Endothelial cell of umbilical vein (primary cell): ENCODE results near the gene HPGD. TPM values are rescaled to one million over a fixed set of nuclear protein-coding genes. Genes with fewer than 3 reads are reported as not detected.

Experiments
- BruUV-seq: library from RNA; stranded (reverse); fragments of 400-500 nt; replicated peaks from 2 replicates; lab custom pipeline; 2021; lab: Mats Ljungman, UMichigan
- CTCF ChIA-PET: fragments of 300-600, 350-600 bp; sonication (Branson Sonifier 250); formaldehyde crosslinking; loops from one replicate; lab custom pipeline; 2021; ENCODE audit warnings: antibody characterized with exemption, inconsistent platforms; lab: Charles Lee
- POLR2A ChIA-PET: fragments of 300-600, 350-600 bp; sonication (Branson Sonifier 250); formaldehyde crosslinking; loops from one replicate; lab custom pipeline; 2021; ENCODE audit warnings: antibody characterized with exemption, inconsistent platforms; lab: Charles Lee
- DNase-seq: peaks from one replicate; pipeline ENCODE4 v3.0.0-alpha.2; 2011; ENCODE audit warnings: low read depth, low spot score
- FAIRE-seq: peaks from 2 replicates; lab custom pipeline; 2011; peaks lifted over from hg19 to GRCh38; lab: Jason Lieb, UNC
- H2AFZ ChIP-seq: 2 replicates; pipeline ENCODE4 v1.6.0; 2012; ENCODE audit warnings: low read depth, low read length, control low read depth, inconsistent platforms
- H3K27ac ChIP-seq: 2 replicates; pipeline ENCODE4 v1.5.1; 2011; ENCODE audit warnings: low read depth, mild to moderate bottlenecking, control low read depth, low read length, moderate library complexity; ENCODE audit not compliant: insufficient read depth
- H3K27me3 ChIP-seq, 2 experiments: 2 replicates each; pipeline versions ENCODE4 v1.6.0 to v1.6.1; 2011; ENCODE audit warnings: low read length in 2 of 2, mixed read lengths in 1 of 2; ENCODE audit not compliant: control insufficient read depth in 2 of 2, insufficient read depth in 2 of 2
- H3K36me3 ChIP-seq, 2 experiments: 2 replicates in 1 of 2; 3 replicates in 1 of 2; pipeline ENCODE4 v1.5.1; 2011; ENCODE audit warnings: low read length in 2 of 2, mild to moderate bottlenecking in 1 of 2, moderate library complexity in 1 of 2; ENCODE audit not compliant: control insufficient read depth in 2 of 2, insufficient read depth in 2 of 2; ENCODE audit errors: extremely low read depth in 1 of 2
- H3K4me1 ChIP-seq: 3 replicates; pipeline ENCODE4 v1.5.1; 2011; ENCODE audit warnings: mild to moderate bottlenecking, low read length; ENCODE audit not compliant: control insufficient read depth, insufficient read depth; ENCODE audit errors: extremely low read depth
- H3K4me2 ChIP-seq: 2 replicates; pipeline ENCODE4 v1.6.1; 2011; ENCODE audit warnings: low read length, control low read depth, mixed read lengths; ENCODE audit not compliant: insufficient read depth
- H3K4me3 ChIP-seq, 3 experiments: fragments of 200-600 bp in 1 of 3; sonication (generic), shearing (Covaris generic) in 1 of 3; replicated peaks in 1 of 3; 2 replicates each; pipeline ENCODE4 v1.5.1; 2011 to 2016; ENCODE audit warnings: control low read depth in 3 of 3, low read length in 3 of 3, mild to moderate bottlenecking in 2 of 3, inconsistent platforms in 1 of 3, low read depth in 1 of 3, moderate library complexity in 1 of 3; ENCODE audit not compliant: insufficient read depth in 1 of 3
- H3K79me2 ChIP-seq: 2 replicates; pipeline ENCODE4 v1.6.0; 2012; ENCODE audit warnings: low read length, inconsistent platforms; ENCODE audit not compliant: control insufficient read depth, insufficient read depth
- H3K9ac ChIP-seq: replicated peaks from 2 replicates; pipeline ENCODE3; 2011; ENCODE audit warnings: low read length, control low read depth; ENCODE audit not compliant: insufficient read depth; ENCODE audit errors: extremely low read depth
- H3K9me1 ChIP-seq: replicated peaks from 3 replicates; pipeline ENCODE4 v1.6.0; 2011; ENCODE audit warnings: mild to moderate bottlenecking, low read length; ENCODE audit not compliant: control insufficient read depth, insufficient read depth; ENCODE audit errors: extremely low read depth
- H3K9me3 ChIP-seq: replicated peaks from 2 replicates; pipeline ENCODE4 v1.5.1; 2012; ENCODE audit warnings: low read length, inconsistent platforms; ENCODE audit not compliant: control insufficient read depth, insufficient read depth
- H4K20me1 ChIP-seq: replicated peaks from 2 replicates; pipeline ENCODE3; 2011; ENCODE audit warnings: mild to moderate bottlenecking, low read length; ENCODE audit not compliant: control insufficient read depth, insufficient read depth; ENCODE audit errors: extremely low read depth
- CTCF ChIP-seq, 2 donors: IDR thresholded peaks; 1 replicate in 1 of 2; 2 replicates in 1 of 2; pipeline ENCODE4 v1.5.1; 2011; ENCODE audit warnings: low read length in 2 of 2, mild to moderate bottlenecking in 2 of 2, moderate library complexity in 2 of 2, control low read depth in 1 of 2, inconsistent platforms in 1 of 2, low read depth in 1 of 2; ENCODE audit not compliant: insufficient read depth in 1 of 2; ENCODE audit errors: extremely low read depth in 1 of 2
- EZH2 ChIP-seq: IDR thresholded peaks from 2 replicates; pipeline ENCODE4 v1.6.1; 2012; ENCODE audit warnings: borderline replicate concordance, low read depth, mild to moderate bottlenecking, moderate library complexity, low read length, inconsistent platforms; ENCODE audit not compliant: severe bottlenecking
- FOS ChIP-seq: IDR thresholded peaks from 2 replicates; pipeline ENCODE4 v1.6.1; 2011; ENCODE audit warnings: mild to moderate bottlenecking, low read length, moderate library complexity, borderline replicate concordance; ENCODE audit not compliant: insufficient read depth
- GATA2 ChIP-seq: IDR thresholded peaks from 2 replicates; pipeline ENCODE4 v1.7.0; 2011; ENCODE audit warnings: low read depth, mild to moderate bottlenecking, moderate library complexity, mixed read lengths, low read length; ENCODE audit not compliant: insufficient read length, insufficient read depth
- JUN ChIP-seq: IDR thresholded peaks from 2 replicates; pipeline ENCODE4 v1.6.1; 2011; ENCODE audit warnings: borderline replicate concordance, low read depth; ENCODE audit not compliant: insufficient read length, insufficient read depth
- MAX ChIP-seq: IDR thresholded peaks from 2 replicates; pipeline ENCODE4 v1.6.1; 2011; ENCODE audit not compliant: insufficient read depth, insufficient read length
- MYC ChIP-seq: IDR thresholded peaks from one replicate; pipeline ENCODE4 v1.6.1; 2011; ENCODE audit warnings: mild to moderate bottlenecking, low read depth, low read length
- POLR2A ChIP-seq: IDR thresholded peaks from 2 replicates; pipeline ENCODE4 v1.6.1; 2012; ENCODE audit warnings: low read depth, mild to moderate bottlenecking, control low read depth, low read length
- POLR2AphosphoS5 ChIP-seq: IDR thresholded peaks from 2 replicates; pipeline ENCODE4 v1.6.1; 2012; ENCODE audit warnings: low read depth, mild to moderate bottlenecking, control low read depth, low read length, moderate library complexity; ENCODE audit not compliant: insufficient read depth
- dilution Hi-C: fragments of 300-500 bp; cut with MboI; formaldehyde crosslinking; loops from one replicate; pipeline ENCODE4 v1.15.0; 2019; ENCODE audit warnings: low sequenced_read_pairs; ENCODE audit not compliant: extremely low pct_ligation_motif_present
- intact Hi-C: fragments of 100-400 bp; cut with micrococcal nuclease; formaldehyde crosslinking; loops from one replicate; pipeline ENCODE4 v1.10.0; 2022
- polyA plus RNA-seq, 4 experiments: library from polyadenylated mRNA; depleted of rRNA in 3 of 4; stranded (reverse) in 3 of 4; unstranded in 1 of 4; fragments of >200 nt; gene quantifications; 2 replicates each; pipeline versions ENCODE4 v1.2.1 to v1.2.3, GENCODE V29; 2011 to 2012; ENCODE audit warnings: missing spikeins in 1 of 4
- total RNA-seq: library from RNA; stranded (reverse); gene quantifications from 2 replicates; pipeline ENCODE4 v1.2.3, GENCODE V29; 2021

HPGD gene
- total and polyA plus RNA-seq, 2 donors (not counting 3 experiments of a cell fraction or from before 2014, with no cell fraction given), result not detected

GRCh38 chr4:174505007-174505406 is 17.3 kb downstream of the HPGD start:
- Histone ChIP-seq H3K4me3 (no peak overlapping the region), H3K36me3 (no peaks in the 10 kb centered on the region), H3K27ac (no peak overlapping the region), H3K9me3 (no peaks in the 10 kb centered on the region), H2AFZ (no peak overlapping the region), H3K9me1 (no peaks in the 10 kb centered on the region), H3K79me2 (no peaks in the 10 kb centered on the region), H4K20me1 (no peaks in the 10 kb centered on the region), H3K9ac (no peak overlapping the region), H3K27me3 (no peaks in the 10 kb centered on the region), H3K4me2 (no peak overlapping the region), H3K4me1 (no peaks in the 10 kb centered on the region)
- POLR2A ChIA-PET, result no interaction called here
- no peak for DNase-seq
- dilution Hi-C loops, result no loop called here
- CTCF ChIA-PET, result no interaction called here
- TF ChIP-seq FOS, result no peak
- no peak for TF ChIP-seq POLR2AphosphoS5
- no peak for TF ChIP-seq CTCF (IDR thresholded peaks at IDR 0.05; ENCODE audit: extremely low read depth in 1 of 2, insufficient read depth in 1 of 2, low read depth in 1 of 2, low read length in 2 of 2)
- no peak for TF ChIP-seq MAX
- no peak for TF ChIP-seq GATA2
- no peak for TF ChIP-seq MYC
- TF ChIP-seq POLR2A, result no peak
- TF ChIP-seq JUN, result no peak
- TF ChIP-seq EZH2, result no peak
- intact Hi-C loops, result no loop called here
- FAIRE-seq, result no peak
- BruUV-seq, result no TSS peak
